Measurements from ENCODE around the gene MRPS27.

The MRPS27 gene

DNA sequence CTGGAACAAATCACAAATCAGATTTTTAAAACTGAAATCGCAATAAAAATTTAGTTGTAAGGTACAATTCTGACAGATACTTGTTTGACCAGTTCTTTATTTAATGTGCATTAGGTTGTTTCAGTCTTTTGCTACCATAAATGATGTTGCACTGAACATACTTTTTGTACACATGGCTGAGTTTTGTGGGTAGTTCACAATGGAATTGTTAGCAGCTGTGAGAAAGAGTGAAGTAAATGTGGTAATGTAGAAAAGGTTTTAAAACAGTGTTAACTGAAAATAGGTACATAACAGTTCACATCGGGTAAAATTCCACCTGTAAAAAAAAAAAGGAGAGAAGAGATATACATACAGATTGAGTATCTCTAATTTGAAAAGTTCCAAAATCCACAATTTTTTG is 25.6 kb downstream of the MRPS27 start:
- TF ChIP-seq CREB1 (IDR thresholded peaks at IDR 0.05; ENCODE audit: low read depth): no peak

DNA sequence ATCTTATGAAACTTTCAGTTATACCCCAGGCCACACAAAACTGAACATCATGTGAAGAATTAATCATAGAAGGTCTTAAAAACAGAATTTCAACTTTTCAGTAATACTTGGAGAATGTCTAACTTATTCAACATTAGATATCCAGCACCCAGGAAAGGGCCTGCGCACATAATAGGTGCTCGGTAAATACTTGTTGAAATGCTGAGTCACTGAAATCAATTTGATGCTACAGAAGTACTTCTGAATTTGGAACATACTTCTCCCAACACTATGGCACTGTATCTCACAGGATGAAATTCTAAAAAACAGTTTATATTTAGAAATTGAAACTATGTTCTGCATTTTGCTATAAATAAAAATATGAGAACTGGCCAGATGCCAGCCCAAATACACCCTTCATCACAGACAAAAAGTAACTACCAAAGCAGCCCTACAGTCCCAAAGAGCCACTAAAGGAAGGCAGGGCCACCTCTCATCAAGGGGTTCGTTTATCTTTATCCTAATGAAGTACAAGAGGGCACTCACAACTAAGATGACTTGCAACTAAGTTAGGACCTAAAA is 26.5 kb downstream of the MRPS27 start:
- TF ChIP-seq MAX (IDR thresholded peaks at IDR 0.05) (no peak), TAF1 (IDR thresholded peaks at IDR 0.05; ENCODE audit: low read depth) (no peak), REST (IDR thresholded peaks at IDR 0.05; ENCODE audit: low read depth) (no peak), FOXM1 (IDR thresholded peaks at IDR 0.05; ENCODE audit: borderline replicate concordance, low read depth) (no peak), NFIC (IDR thresholded peaks at IDR 0.05) (0 out of 2 replicates have a peak, but pooled peaks have one; percentile 13), CEBPB (IDR thresholded peaks at IDR 0.05) (no peak), CREB1 (IDR thresholded peaks at IDR 0.05; ENCODE audit: low read depth) (no peak), EGR1 (IDR thresholded peaks at IDR 0.05) (no peak)
- TF ChIP-seq, protein P1, sequence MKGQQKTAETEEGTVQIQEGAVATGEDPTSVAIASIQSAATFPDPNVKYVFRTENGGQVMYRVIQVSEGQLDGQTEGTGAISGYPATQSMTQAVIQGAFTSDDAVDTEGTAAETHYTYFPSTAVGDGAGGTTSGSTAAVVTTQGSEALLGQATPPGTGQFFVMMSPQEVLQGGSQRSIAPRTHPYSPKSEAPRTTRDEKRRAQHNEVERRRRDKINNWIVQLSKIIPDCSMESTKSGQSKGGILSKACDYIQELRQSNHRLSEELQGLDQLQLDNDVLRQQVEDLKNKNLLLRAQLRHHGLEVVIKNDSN (IDR thresholded peaks at IDR 0.05): no peak

GRCh38 chr5:72292411-72292810 is 27.6 kb downstream of the MRPS27 start:
- TF ChIP-seq, protein P1 (IDR thresholded peaks at IDR 0.05): no peak
- TF ChIP-seq TCF12 (IDR thresholded peaks at IDR 0.05; ENCODE audit: low read depth): no peak
- no peak for TF ChIP-seq ZBTB7A (IDR thresholded peaks at IDR 0.05; ENCODE audit: low read depth)
- TF ChIP-seq NFIC (IDR thresholded peaks at IDR 0.05): no peak

DNA sequence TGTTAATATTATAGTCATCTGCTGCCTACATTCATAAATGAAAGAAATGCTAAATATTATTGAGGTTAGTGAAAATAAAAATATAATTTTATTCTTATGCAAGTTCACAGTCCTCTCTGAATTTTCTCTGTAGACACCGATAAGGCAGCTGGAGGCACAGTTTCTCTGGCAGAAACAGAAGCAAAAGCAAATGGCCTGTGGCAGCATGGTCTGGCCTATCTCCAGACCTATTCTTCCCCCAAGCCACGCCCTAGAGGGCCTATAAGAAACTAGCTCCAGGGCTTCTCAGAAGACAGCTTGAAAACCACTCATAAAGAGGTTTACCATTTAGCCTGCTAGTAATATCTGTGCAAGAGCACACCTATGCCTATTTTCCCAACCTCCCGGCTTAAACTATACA is 28.4 kb downstream of the MRPS27 start:
- TF ChIP-seq REST (IDR thresholded peaks at IDR 0.05; ENCODE audit: low read depth) (no peak), CEBPB (IDR thresholded peaks at IDR 0.05) (no peak)

GRCh38 chr5:72290356-72291133 is 29.5 kb downstream of the MRPS27 start:
- TF ChIP-seq TCF12 (IDR thresholded peaks at IDR 0.05; ENCODE audit: low read depth): no peak
- no peak for TF ChIP-seq MAX (IDR thresholded peaks at IDR 0.05)
- TF ChIP-seq TEAD4 (IDR thresholded peaks at IDR 0.05): no peak

GRCh38 chr5:72288924-72289323 is 31.1 kb downstream of the MRPS27 start:
- TF ChIP-seq REST (IDR thresholded peaks at IDR 0.05; ENCODE audit: low read depth): no peak
- no peak for TF ChIP-seq TEAD4 (IDR thresholded peaks at IDR 0.05)
- no peak for TF ChIP-seq YY1 (IDR thresholded peaks at IDR 0.05; ENCODE audit: low read depth)
- no peak for TF ChIP-seq NFIC (IDR thresholded peaks at IDR 0.05)
- no peak for TF ChIP-seq CREB1 (IDR thresholded peaks at IDR 0.05; ENCODE audit: low read depth)
- TF ChIP-seq TAF1 (IDR thresholded peaks at IDR 0.05; ENCODE audit: low read depth): no peak
- TF ChIP-seq CEBPB (IDR thresholded peaks at IDR 0.05): no peak
- no peak for TF ChIP-seq EGR1 (IDR thresholded peaks at IDR 0.05)
- TF ChIP-seq, protein P1 (IDR thresholded peaks at IDR 0.05): no peak
- TF ChIP-seq FOXM1 (IDR thresholded peaks at IDR 0.05; ENCODE audit: borderline replicate concordance, low read depth): no peak
- TF ChIP-seq ZBTB7A (IDR thresholded peaks at IDR 0.05; ENCODE audit: low read depth): no peak
- TF ChIP-seq MAX (IDR thresholded peaks at IDR 0.05): no peak
- no peak for TF ChIP-seq TCF12 (IDR thresholded peaks at IDR 0.05; ENCODE audit: low read depth)
- no peak for TF ChIP-seq RAD21 (IDR thresholded peaks at IDR 0.05; ENCODE audit: low read depth)

All from Ishikawa (cell line).